Vagina (tissue), 2 donors: Measurements from ENCODE around the gene SLC30A2. TPM values are rescaled to one million over a fixed set of nuclear protein-coding genes. Genes with fewer than 3 reads are reported as not detected.

Experiments used
- DNase-seq, 2 donors: peaks; one replicate each; pipeline ENCODE4 v3.0.0-alpha.2; 2017; ENCODE audit errors: extremely low spot score in 2 of 2
- H3K27ac ChIP-seq: fragments of 200-600 bp; sonication (generic); one replicate; pipeline ENCODE4 v1.5.1; 2019
- H3K27me3 ChIP-seq: fragments of 200-600 bp; sonication (generic); one replicate; pipeline ENCODE4 v1.5.1; 2019
- H3K36me3 ChIP-seq, 2 donors: fragments of 200-600 bp; sonication (generic); one replicate each; pipeline ENCODE4 v1.5.1; 2017 to 2019
- H3K4me1 ChIP-seq: fragments of 200-600 bp; sonication (generic); one replicate; pipeline ENCODE4 v1.5.1; 2019
- H3K4me3 ChIP-seq, 2 donors: fragments of 200-600 bp; sonication (generic); 1 replicate in 1 of 2; 2 replicates in 1 of 2; pipeline ENCODE4 v1.5.1; 2016 to 2019
- H3K9me3 ChIP-seq: fragments of 200-600 bp; sonication (generic); one replicate; pipeline ENCODE4 v1.5.1; 2019
- CTCF ChIP-seq, 3 experiments: fragments of 450-650 bp in 2 of 3; fragments of 200-600 bp in 1 of 3; sonication (generic) in 1 of 3; IDR thresholded peaks; one replicate each; pipeline ENCODE4 v1.5.1; 2017 to 2019; ENCODE audit warnings: antibody characterized with exemption in 3 of 3, mild to moderate bottlenecking in 2 of 3, moderate library complexity in 2 of 3
- POLR2A ChIP-seq, 2 donors: fragments of 450-650 bp; IDR thresholded peaks; one replicate each; pipeline ENCODE4 v1.6.1; 2017; ENCODE audit warnings: antibody characterized with exemption in 2 of 2, mild to moderate bottlenecking in 2 of 2, moderate library complexity in 2 of 2
- POLR2AphosphoS5 ChIP-seq, 2 donors: sonication (generic); formaldehyde crosslinking; IDR thresholded peaks; one replicate each; pipeline ENCODE4 v1.9.0; 2017; ENCODE audit warnings: antibody characterized with exemption in 2 of 2, mild to moderate bottlenecking in 2 of 2, low read depth in 1 of 2; ENCODE audit not compliant: insufficient read depth in 1 of 2
- intact Hi-C: fragments of 100-400 bp; cut with DNase I; formaldehyde crosslinking; loops from one replicate; pipeline ENCODE4 v1.15.1; 2023
- total RNA-seq: library from RNA; depleted of rRNA; stranded (reverse); fragments of >200 nt; gene quantifications from one replicate; pipeline ENCODE4 v1.2.3, GENCODE V29; 2016

SLC30A2 gene
- total RNA-seq, 1 donor from 2014 or later: not detected

GRCh38 chr1:26081267-26082019 lies 35.5 kb upstream of the SLC30A2 start:
- H3K36me3 ChIP-seq: no peaks in the 10 kb centered on the region
- intact Hi-C loops: no loop called here
- no peak overlapping the region for H3K27ac ChIP-seq
- no peak overlapping the region for H3K4me3 ChIP-seq
- H3K27me3 ChIP-seq: no peaks in the 10 kb centered on the region
- no peaks in the 10 kb centered on the region for H3K4me1 ChIP-seq
- TF ChIP-seq CTCF (IDR thresholded peaks at IDR 0.05): no peak
- no peak for TF ChIP-seq POLR2AphosphoS5 (IDR thresholded peaks at IDR 0.05; ENCODE audit: insufficient read depth in 1 of 2, low read depth in 1 of 2)
- TF ChIP-seq POLR2A (IDR thresholded peaks at IDR 0.05): no peak
- no peak for DNase-seq
- H3K9me3 ChIP-seq: no peaks in the 10 kb centered on the region

- no peaks in the 10 kb centered on the region for H3K4me1 ChIP-seq
- no peaks in the 10 kb centered on the region for H3K9me3 ChIP-seq
- no peak for TF ChIP-seq POLR2AphosphoS5 (IDR thresholded peaks at IDR 0.05; ENCODE audit: insufficient read depth in 1 of 2, low read depth in 1 of 2)
- no peak for TF ChIP-seq POLR2A (IDR thresholded peaks at IDR 0.05)
- TF ChIP-seq CTCF (IDR thresholded peaks at IDR 0.05): no peak
- DNase-seq: no peak
- no peak overlapping the region for H3K4me3 ChIP-seq
- no peaks in the 10 kb centered on the region for H3K36me3 ChIP-seq
- H3K27ac ChIP-seq: no peak overlapping the region
- intact Hi-C loops: no loop called here
- H3K27me3 ChIP-seq: no peaks in the 10 kb centered on the region
These were observed 34.3 kb upstream of the SLC30A2 start for GRCh38 chr1:26079960-26080814.

- H3K36me3 ChIP-seq: no peaks in the 10 kb centered on the region
- intact Hi-C loops: no loop called here
- H3K9me3 ChIP-seq: no peaks in the 10 kb centered on the region
- H3K27ac ChIP-seq: no peak overlapping the region
- H3K4me1 ChIP-seq: no peaks in the 10 kb centered on the region
- TF ChIP-seq POLR2AphosphoS5 (IDR thresholded peaks at IDR 0.05; ENCODE audit: insufficient read depth in 1 of 2, low read depth in 1 of 2) (no peak), POLR2A (IDR thresholded peaks at IDR 0.05) (no peak), CTCF (IDR thresholded peaks at IDR 0.05) (no peak)
- no peak for DNase-seq
- H3K27me3 ChIP-seq: no peaks in the 10 kb centered on the region
- no peak overlapping the region for H3K4me3 ChIP-seq
These were observed 33.3 kb upstream of the SLC30A2 start for GRCh38 chr1:26079178-26079563.

- H3K4me3 ChIP-seq: no peak overlapping the region
- no peaks in the 10 kb centered on the region for H3K36me3 ChIP-seq
- no peak for TF ChIP-seq POLR2A (IDR thresholded peaks at IDR 0.05)
- no peak for TF ChIP-seq POLR2AphosphoS5 (IDR thresholded peaks at IDR 0.05; ENCODE audit: insufficient read depth in 1 of 2, low read depth in 1 of 2)
- TF ChIP-seq CTCF (IDR thresholded peaks at IDR 0.05): no peak
- intact Hi-C loops: no loop called here
- no peak overlapping the region for H3K27ac ChIP-seq
- H3K4me1 ChIP-seq: no peaks in the 10 kb centered on the region
- no peaks in the 10 kb centered on the region for H3K9me3 ChIP-seq
- no peak for DNase-seq
- no peaks in the 10 kb centered on the region for H3K27me3 ChIP-seq
These were observed 32.6 kb upstream of the SLC30A2 start for GRCh38 chr1:26078286-26079177.
